SK-N-SH (cell line): ENCODE measurements around the gene NDUFB3.

Source experiments
- EP300 ChIP-seq, 2 experiments: IDR thresholded peaks; 2 replicates each; pipeline versions ENCODE4 v1.4.0 to v1.6.1; 2012; ENCODE audit warnings: borderline replicate concordance in 1 of 2, low read depth in 1 of 2, low read length in 1 of 2
- FOXJ3 ChIP-seq: sonication (generic); formaldehyde crosslinking; IDR thresholded peaks from 2 replicates; pipeline ENCODE4 v1.5.1; 2020; ENCODE audit warnings: mild to moderate bottlenecking, missing genetic modification reagents
- FOXM1 ChIP-seq: IDR thresholded peaks from 2 replicates; pipeline ENCODE4 v1.4.0; 2012; ENCODE audit warnings: low read depth, mild to moderate bottlenecking
- MXI1 ChIP-seq: IDR thresholded peaks from 2 replicates; pipeline ENCODE4 v1.6.1; 2012; ENCODE audit warnings: mild to moderate bottlenecking, low read depth, low read length, improper control_type of control experiment
- NRF1 ChIP-seq: IDR thresholded peaks from 2 replicates; pipeline ENCODE4 v1.6.1; 2012; ENCODE audit warnings: low read depth, mild to moderate bottlenecking, low read length
- POLR2AphosphoS5 ChIP-seq: IDR thresholded peaks from 2 replicates; pipeline ENCODE4 v1.6.1; 2012; ENCODE audit warnings: low read depth, low read length
- RAD21 ChIP-seq: IDR thresholded peaks from 2 replicates; pipeline ENCODE4 v1.6.1; 2012; ENCODE audit warnings: mild to moderate bottlenecking, low read length
- REST ChIP-seq: IDR thresholded peaks from 2 replicates; pipeline ENCODE4 v1.6.1; 2012; ENCODE audit warnings: mild to moderate bottlenecking, low read depth, low read length, moderate library complexity
- RFX5 ChIP-seq: IDR thresholded peaks from 2 replicates; pipeline ENCODE4 v1.6.1; 2012; ENCODE audit warnings: mild to moderate bottlenecking, improper control_type of control experiment, low read length
- SMC3 ChIP-seq: IDR thresholded peaks from 2 replicates; pipeline ENCODE4 v1.6.1; 2012; ENCODE audit warnings: low read depth, low read length, improper control_type of control experiment
- TAF1 ChIP-seq: IDR thresholded peaks from 2 replicates; pipeline ENCODE4 v1.6.1; 2012; ENCODE audit warnings: low read depth, mild to moderate bottlenecking, low read length, moderate library complexity, borderline replicate concordance
- TCF12 ChIP-seq: IDR thresholded peaks from 2 replicates; pipeline ENCODE4 v1.4.0; 2012
- TF ChIP-seq, protein P1 (sequence below): fragments of 200-600 bp; sonication (generic); IDR thresholded peaks from 2 replicates; pipeline ENCODE4 v1.6.1; 2017; ENCODE audit warnings: antibody characterized with exemption, mild to moderate bottlenecking, moderate library complexity

- TF ChIP-seq, protein P1, sequence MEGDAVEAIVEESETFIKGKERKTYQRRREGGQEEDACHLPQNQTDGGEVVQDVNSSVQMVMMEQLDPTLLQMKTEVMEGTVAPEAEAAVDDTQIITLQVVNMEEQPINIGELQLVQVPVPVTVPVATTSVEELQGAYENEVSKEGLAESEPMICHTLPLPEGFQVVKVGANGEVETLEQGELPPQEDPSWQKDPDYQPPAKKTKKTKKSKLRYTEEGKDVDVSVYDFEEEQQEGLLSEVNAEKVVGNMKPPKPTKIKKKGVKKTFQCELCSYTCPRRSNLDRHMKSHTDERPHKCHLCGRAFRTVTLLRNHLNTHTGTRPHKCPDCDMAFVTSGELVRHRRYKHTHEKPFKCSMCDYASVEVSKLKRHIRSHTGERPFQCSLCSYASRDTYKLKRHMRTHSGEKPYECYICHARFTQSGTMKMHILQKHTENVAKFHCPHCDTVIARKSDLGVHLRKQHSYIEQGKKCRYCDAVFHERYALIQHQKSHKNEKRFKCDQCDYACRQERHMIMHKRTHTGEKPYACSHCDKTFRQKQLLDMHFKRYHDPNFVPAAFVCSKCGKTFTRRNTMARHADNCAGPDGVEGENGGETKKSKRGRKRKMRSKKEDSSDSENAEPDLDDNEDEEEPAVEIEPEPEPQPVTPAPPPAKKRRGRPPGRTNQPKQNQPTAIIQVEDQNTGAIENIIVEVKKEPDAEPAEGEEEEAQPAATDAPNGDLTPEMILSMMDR: peak; percentile 53
- TF ChIP-seq FOXJ3 (CRISPR knock-in tag) (no peak), SMC3 (peak; percentile 17; the same call in 1 of the 2 replicates), RAD21 (peak; percentile 30), MXI1 (no peak), RFX5 (no peak), TCF12 (no peak), TAF1 (no peak), REST (no peak), POLR2AphosphoS5 (no peak), EP300 (IDR thresholded peaks at IDR 0.05; ENCODE audit: borderline replicate concordance in 1 of 2, low read depth in 1 of 2, low read length in 1 of 2) (no peak), FOXM1 (no peak), NRF1 (no peak)
These were observed 46.5 kb downstream of the NDUFB3 start for GRCh38 chr2:201118121-201118960.
